Pancreas (tissue), 10 donors: ENCODE measurements around the gene KHSRP. TPM values are rescaled to one million over a fixed set of nuclear protein-coding genes. Genes with fewer than 3 reads are reported as not detected.

Source experiments
- ATAC-seq, 4 donors: fragments of 200-7000 bp; cut with Tn5 transposase; one replicate each; pipeline versions ENCODE4 v1.8.0 to v1.9.1; 2020; ENCODE audit warnings: mild to moderate bottlenecking in 4 of 4, moderate library complexity in 4 of 4
- DNase-seq, 6 donors: peaks; one replicate each; pipeline ENCODE4 v3.0.0-alpha.2; 2020
- FAIRE-seq: peaks from 2 replicates; lab custom pipeline; 2012; peaks lifted over from hg19 to GRCh38; lab: Jason Lieb, UNC
- H3K27ac ChIP-seq, 4 donors: fragments of 200-600 bp; sonication (generic); 1 replicate in 3 of 4; 2 replicates in 1 of 4; pipeline versions ENCODE4 v1.5.0 to v1.8.0; 2020
- H3K27me3 ChIP-seq, 4 donors: fragments of 200-600 bp; one replicate each; pipeline ENCODE4 v1.8.0; 2021
- H3K36me3 ChIP-seq, 3 donors: fragments of 200-600 bp; sonication (generic) in 1 of 3; one replicate each; pipeline versions ENCODE4 v1.5.0 to v1.8.0; 2020 to 2021
- H3K4me1 ChIP-seq, 3 donors: fragments of 200-600 bp; one replicate each; pipeline ENCODE4 v1.8.0; 2021
- H3K4me3 ChIP-seq, 4 donors: fragments of 200-600 bp; sonication (generic) in 2 of 4; one replicate each; pipeline versions ENCODE4 v1.5.0 to v1.8.0; 2020 to 2021
- H3K9me3 ChIP-seq, 4 donors: fragments of 200-600 bp; one replicate each; pipeline ENCODE4 v1.8.0; 2021
- WGBS, 2 donors: extraction: QIAGEN DNeasy Blood & Tissue Kit; methylation state at CpG; one replicate each; pipeline ENCODE4 v1.1.7; 2013; 5-methylcytosine and 5-hydroxymethylcytosine counted together
- intact Hi-C, 3 donors: fragments of 100-400 bp; cut with DNase I; formaldehyde crosslinking; loops; one replicate each; pipeline versions ENCODE4 v1.11.1 to v1.14.2; 2022
- polyA plus RNA-seq, 2 donors: library from polyadenylated mRNA; stranded (reverse); fragments of 200-250 nt; gene quantifications; one replicate each; pipeline ENCODE4 v1.2.3, GENCODE V29; 2013
- total RNA-seq, 6 donors: library from RNA; stranded (reverse); fragmentation: NEBNext Ultra II Directional in 4 of 6; extraction: Animal tissue kit (Norgen Biotek cat#: 25700) in 4 of 6; gene quantifications; one replicate each; pipeline versions ENCODE4 v1.2.1 to v1.2.4, GENCODE V29; 2021 to 2023
- TF ChIP-seq, protein P1 (sequence below), 4 donors: fragments of 200-600 bp; sonication (generic) in 3 of 4; IDR thresholded peaks; one replicate each; pipeline versions ENCODE4 v1.5.0 to v1.8.0; 2021; ENCODE audit warnings: antibody characterized with exemption in 4 of 4
- donor health status: healthy with polysubstance abuse.
- donor health status: DM: no; HTN: no; CAD: no; lungs with moderate emphysema.
- donor health status: DM: no; HTN: no; CAD: no.
- donor health status: control.
- donor health status: control.
- donor health status: Bipolar disorder and iron deficiency.
- donor health status: DM: yes; HTN: yes; CAD: no.
- donor health status: DM: no; HTN: no; CAD: no.
- donor health status: DM: no; HTN: no; CAD: no.
- donor health status: DM: yes; HTN: yes; CAD: no.

KHSRP gene
- total and polyA plus RNA-seq, 8 donors: 67.2 to 119 (median 93.1) TPM

DNA sequence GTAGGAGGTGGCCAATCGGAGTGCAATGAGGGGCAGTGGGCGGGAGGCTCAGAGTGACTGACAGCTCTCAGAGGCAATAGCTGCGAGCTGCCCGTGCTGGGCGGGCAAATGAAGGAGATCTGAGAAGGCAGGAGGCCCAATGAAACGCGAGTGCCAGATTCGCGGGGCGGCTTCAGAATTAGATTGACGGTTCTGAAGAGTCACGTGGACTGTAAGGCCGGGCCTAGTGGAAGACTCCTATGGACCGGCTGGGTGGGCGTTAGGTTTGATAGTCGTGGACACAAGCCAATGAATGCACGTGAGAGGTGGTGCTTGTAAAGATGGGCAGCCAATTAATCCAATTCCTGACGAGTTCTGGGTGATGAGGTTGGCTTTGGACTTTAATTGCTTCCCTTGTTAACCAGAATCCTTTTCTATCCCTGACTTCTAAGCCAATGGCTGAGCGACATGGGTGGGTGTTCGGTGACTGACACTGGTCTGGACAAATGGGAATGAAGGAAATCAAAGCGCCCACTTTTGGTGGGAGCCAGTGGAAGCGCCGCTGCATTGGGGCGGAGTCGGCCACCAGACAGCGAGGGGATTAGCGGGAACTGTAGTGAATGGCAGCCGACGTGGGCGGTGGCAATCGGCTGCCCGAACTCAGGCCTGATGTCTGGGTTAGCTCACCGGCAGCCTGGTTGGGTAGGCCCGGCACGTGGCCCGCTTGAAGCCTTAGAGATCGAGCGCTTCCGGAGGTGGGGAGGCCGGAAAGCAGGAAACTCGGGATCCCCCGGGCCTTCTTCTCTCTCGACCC is 524 bp upstream of the KHSRP start:
- Histone ChIP-seq H3K27me3 (no peaks in the 10 kb centered on the region), H3K27ac (peak overlapping the region; percentile 53 to 82 (median 74)), H3K4me3 (peak overlapping the region in 2 of 4 donors; percentile 76 to 87), H3K36me3 (peaks cover 0 to 7% (median 1%) of the 10 kb centered on the region in 3 donors), H3K9me3 (no peaks in the 10 kb centered on the region), H3K4me1 (peaks cover 0 to 11% (median 0%) of the 10 kb centered on the region in 3 donors)
- intact Hi-C loops: no loop called here
- peak; percentile 99 for FAIRE-seq
- peak; percentile 90 to 94 (median 90) for ATAC-seq
- peak; percentile 95 to 100 (median 100) for DNase-seq
- 8 to 9% methylated on average over 42 to 43 of the region's 43 CpGs for WGBS, 2 donors
- TF ChIP-seq, protein P1, sequence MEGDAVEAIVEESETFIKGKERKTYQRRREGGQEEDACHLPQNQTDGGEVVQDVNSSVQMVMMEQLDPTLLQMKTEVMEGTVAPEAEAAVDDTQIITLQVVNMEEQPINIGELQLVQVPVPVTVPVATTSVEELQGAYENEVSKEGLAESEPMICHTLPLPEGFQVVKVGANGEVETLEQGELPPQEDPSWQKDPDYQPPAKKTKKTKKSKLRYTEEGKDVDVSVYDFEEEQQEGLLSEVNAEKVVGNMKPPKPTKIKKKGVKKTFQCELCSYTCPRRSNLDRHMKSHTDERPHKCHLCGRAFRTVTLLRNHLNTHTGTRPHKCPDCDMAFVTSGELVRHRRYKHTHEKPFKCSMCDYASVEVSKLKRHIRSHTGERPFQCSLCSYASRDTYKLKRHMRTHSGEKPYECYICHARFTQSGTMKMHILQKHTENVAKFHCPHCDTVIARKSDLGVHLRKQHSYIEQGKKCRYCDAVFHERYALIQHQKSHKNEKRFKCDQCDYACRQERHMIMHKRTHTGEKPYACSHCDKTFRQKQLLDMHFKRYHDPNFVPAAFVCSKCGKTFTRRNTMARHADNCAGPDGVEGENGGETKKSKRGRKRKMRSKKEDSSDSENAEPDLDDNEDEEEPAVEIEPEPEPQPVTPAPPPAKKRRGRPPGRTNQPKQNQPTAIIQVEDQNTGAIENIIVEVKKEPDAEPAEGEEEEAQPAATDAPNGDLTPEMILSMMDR (IDR thresholded peaks at IDR 0.05): no peak

DNA sequence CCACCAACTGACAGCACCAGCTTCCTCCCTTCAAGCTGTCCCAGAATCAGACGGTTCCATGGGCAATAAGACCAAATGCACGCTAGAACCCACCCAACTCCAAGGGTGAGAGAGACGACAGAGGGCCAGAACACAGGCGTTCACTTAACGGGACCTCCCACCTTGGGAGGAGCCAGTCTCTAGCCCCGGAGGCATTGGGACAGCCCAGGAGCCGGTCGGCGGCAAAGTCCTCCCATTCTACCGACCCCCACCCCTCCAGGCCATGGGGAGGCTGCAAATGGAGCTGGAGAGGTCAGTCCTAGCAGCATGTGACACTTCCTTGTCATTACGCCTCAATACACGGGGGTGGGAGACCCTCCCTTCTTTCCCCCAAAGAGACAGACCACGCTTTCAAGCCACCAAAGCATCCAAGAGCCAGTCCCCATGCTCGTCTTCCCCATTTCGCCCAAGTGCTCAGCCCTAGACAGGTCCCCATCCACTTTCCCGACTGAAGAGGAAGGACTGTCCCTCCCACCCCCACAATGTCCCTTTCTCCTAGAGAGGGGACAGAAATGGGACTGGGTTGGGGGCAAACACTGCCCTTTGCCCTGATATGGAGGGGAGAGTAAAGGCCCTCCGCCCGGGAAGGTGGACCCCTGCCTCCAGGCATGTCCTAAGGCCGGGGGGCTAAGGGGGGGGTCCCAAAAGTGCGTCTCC is 964 bp downstream of the KHSRP start:
- Histone ChIP-seq H3K4me1 (peaks cover 0 to 11% (median 0%) of the 10 kb centered on the region in 3 donors), H3K27me3 (no peaks in the 10 kb centered on the region), H3K27ac (peak overlapping the region in 2 of 4 donors; percentile 28 to 39), H3K36me3 (peaks cover 0 to 22% (median 10%) of the 10 kb centered on the region in 3 donors), H3K4me3 (peak overlapping the region; percentile 57 to 87 (median 76)), H3K9me3 (no peaks in the 10 kb centered on the region)
- WGBS, 2 donors: 1% methylated on average over 20 of the region's 20 CpGs
- no peak for ATAC-seq
- intact Hi-C loops: no loop called here
- no peak for FAIRE-seq
- TF ChIP-seq, protein P1 (IDR thresholded peaks at IDR 0.05): no peak
- peak in 3 of 6 donors; percentile 35 to 74 (median 38) for DNase-seq

DNA sequence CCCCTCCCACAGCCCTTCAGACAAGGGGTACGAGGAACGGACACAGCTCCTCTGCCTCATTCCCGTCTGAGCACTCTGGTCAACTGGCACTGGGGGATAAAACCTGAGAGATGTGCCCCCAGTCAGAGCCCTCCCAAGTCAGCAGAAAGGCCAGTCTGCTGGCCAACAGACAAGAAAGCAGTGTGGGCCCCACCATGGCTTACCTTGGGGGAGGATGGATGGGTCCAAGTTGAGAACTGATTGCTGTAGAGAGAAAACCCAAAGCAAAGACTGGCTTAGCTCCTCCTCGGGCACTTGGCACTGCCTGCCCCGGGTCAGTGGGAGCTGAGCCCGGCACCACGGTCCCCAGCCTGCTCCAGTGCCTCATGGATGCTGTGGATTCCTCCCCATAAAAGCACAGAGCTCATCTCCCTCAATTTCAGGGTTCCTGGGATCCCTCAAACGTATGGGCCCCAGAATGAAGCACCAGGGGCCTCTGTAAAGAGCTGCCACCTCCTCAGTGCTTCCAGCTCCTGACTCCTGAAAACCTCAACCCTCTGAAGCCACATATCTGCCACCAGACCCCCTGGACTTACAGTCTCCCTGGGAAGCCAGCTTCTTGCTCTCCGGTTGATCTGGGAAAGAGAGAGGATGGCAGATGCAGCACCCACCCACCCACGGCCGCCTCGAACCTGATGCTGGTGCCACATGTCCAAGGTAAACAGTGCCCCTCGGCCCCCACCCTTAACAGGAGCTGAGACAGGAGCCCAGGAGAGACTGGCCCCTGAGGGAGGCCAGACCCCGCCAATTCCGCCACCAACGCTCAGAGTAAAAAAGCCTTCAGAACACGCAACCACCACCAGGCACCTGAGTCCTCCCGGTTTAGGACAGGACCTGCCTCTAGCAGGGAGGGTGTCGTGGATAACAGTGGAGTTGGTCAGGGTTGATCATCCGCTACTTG is 3.3 kb downstream of the KHSRP start:
- DNase-seq: no peak
- no peak for FAIRE-seq
- H3K27ac ChIP-seq: no peak overlapping the region
- peaks cover 6 to 45% (median 32%) of the 10 kb centered on the region in 3 donors for H3K36me3 ChIP-seq
- intact Hi-C loops: no loop called here
- H3K4me3 ChIP-seq: no peak overlapping the region
- WGBS, 2 donors: 79 to 83% methylated on average over 20 of the region's 20 CpGs
- TF ChIP-seq, protein P1 (IDR thresholded peaks at IDR 0.05): no peak
- H3K27me3 ChIP-seq: no peaks in the 10 kb centered on the region
- no peaks in the 10 kb centered on the region for H3K9me3 ChIP-seq
- H3K4me1 ChIP-seq: peaks cover 0 to 11% (median 0%) of the 10 kb centered on the region in 3 donors
- ATAC-seq: no peak

DNA sequence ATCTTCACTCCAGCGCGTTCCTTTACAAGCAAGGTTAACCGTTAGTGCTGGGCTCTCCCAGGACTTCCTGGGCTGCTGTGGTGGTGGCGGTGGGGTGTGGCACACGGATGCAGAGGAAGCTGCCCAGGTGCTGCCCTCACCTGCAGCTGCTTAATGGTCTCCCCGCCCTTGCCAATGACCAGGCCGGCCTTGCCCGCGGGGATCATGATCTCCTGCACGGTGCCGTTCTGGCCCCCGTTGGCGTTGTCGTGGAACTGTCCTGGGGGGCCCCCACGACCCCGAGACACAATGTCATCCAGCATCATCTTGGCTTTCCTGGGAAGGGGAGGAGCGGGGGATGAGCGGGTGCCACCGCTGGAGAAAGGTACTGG is 6.1 kb downstream of the KHSRP start:
- Histone ChIP-seq H3K27me3 (no peaks in the 10 kb centered on the region), H3K4me3 (no peak overlapping the region), H3K4me1 (peaks cover 0 to 11% (median 0%) of the 10 kb centered on the region in 3 donors), H3K9me3 (no peaks in the 10 kb centered on the region), H3K36me3 (peaks cover 11 to 69% (median 55%) of the 10 kb centered on the region in 3 donors), H3K27ac (no peak overlapping the region)
- intact Hi-C loops: no loop called here
- WGBS, 2 donors: 91 to 93% methylated on average over 19 of the region's 19 CpGs
- FAIRE-seq: no peak
- TF ChIP-seq, protein P1 (IDR thresholded peaks at IDR 0.05): no peak
- DNase-seq: no peak
- ATAC-seq: no peak
